Measurements from ENCODE around the gene RAB6B. TPM values are rescaled to one million over a fixed set of nuclear protein-coding genes. Genes with fewer than 3 reads are reported as not detected.

RAB6B gene
- total RNA-seq, 4 donors from 2014 or later = 6.2 to 11.9 (median 10.5) TPM

DNA sequence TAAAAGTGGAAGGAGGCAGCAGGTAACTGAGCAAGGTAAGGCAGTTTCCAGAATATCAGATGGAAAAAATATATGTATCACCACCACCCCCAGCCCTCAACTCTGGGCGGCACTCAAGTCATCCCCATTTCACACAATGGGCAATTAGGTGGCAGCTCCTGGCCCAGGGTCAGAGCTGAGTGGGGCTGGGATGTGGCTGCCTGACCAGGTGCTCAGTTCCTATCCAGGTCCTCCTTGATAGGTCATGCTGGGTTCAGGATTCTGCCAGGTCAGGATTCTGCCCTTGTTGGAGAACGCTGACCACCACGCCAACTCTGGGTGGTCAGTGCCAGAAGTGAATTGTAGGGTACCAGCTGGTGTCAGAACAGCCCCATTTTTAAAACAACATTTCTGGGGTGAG, 29.5 kb downstream of the RAB6B start:
- intact Hi-C loops (cut with DNase I) = no loop called here
- 93% methylated on average over 3 of the region's 3 CpGs for WGBS
- Histone ChIP-seq H3K36me3 (no peaks in the 10 kb centered on the region), H3K27ac (replicated peaks in 1 of 4) (no peak overlapping the region), H3K4me3 (no peak overlapping the region), H3K9me3 (no peaks in the 10 kb centered on the region), H3K4me1 (peaks cover 0 to 20% (median 17%) of the 10 kb centered on the region in 4 donors), H3K27me3 (no peaks in the 10 kb centered on the region)
- TF ChIP-seq POLR2AphosphoS5 (IDR thresholded peaks at IDR 0.05) (no peak), EP300 (IDR thresholded peaks at IDR 0.05) (no peak), POLR2A (IDR thresholded peaks at IDR 0.05; ENCODE audit: low read depth) (no peak)
- TF ChIP-seq, protein P1, sequence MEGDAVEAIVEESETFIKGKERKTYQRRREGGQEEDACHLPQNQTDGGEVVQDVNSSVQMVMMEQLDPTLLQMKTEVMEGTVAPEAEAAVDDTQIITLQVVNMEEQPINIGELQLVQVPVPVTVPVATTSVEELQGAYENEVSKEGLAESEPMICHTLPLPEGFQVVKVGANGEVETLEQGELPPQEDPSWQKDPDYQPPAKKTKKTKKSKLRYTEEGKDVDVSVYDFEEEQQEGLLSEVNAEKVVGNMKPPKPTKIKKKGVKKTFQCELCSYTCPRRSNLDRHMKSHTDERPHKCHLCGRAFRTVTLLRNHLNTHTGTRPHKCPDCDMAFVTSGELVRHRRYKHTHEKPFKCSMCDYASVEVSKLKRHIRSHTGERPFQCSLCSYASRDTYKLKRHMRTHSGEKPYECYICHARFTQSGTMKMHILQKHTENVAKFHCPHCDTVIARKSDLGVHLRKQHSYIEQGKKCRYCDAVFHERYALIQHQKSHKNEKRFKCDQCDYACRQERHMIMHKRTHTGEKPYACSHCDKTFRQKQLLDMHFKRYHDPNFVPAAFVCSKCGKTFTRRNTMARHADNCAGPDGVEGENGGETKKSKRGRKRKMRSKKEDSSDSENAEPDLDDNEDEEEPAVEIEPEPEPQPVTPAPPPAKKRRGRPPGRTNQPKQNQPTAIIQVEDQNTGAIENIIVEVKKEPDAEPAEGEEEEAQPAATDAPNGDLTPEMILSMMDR (IDR thresholded peaks at IDR 0.05) = no peak
- no peak for DNase-seq (ENCODE audit: extremely low spot score)

DNA sequence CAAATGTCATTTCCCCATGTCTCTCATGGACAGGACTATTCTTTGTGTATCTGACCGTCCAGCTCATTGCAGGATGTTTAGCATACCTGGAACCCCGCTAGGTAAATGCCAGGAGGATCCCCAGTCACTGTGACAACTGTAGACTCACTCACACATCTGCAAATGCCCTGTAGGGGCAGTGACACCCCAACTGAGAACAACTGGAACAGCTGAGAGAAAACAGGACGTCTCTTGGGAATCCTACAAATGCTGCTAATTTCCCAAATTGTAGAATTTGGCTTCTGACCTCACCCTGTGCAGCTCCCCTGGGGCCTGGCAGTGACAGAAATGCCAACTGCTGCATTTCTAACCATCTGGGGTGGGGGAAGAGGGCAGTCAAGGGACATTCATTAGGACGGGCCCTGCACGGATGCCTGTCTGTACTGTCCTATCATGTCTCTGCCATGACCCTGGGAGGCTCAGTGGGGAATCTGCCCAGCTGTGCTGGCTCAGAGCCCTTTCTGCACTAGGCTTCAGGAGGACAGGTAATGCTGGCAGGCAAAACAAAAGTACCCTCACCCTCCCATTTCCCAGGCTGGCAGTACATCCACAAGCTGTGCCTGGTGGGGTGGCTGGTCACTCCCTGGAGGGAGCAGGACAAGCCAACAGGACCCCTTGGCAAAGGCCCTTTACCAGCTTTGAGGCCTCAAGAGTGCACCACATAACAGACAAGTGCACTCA, 30.4 kb downstream of the RAB6B start:
- no peaks in the 10 kb centered on the region for H3K9me3 ChIP-seq
- DNase-seq (ENCODE audit: extremely low spot score) = no peak
- intact Hi-C loops (cut with DNase I) = no loop called here
- 94% methylated on average over 3 of the region's 5 CpGs for WGBS
- TF ChIP-seq, protein P1 (IDR thresholded peaks at IDR 0.05) = no peak
- TF ChIP-seq POLR2A (IDR thresholded peaks at IDR 0.05; ENCODE audit: low read depth) (no peak), EP300 (IDR thresholded peaks at IDR 0.05) (no peak), POLR2AphosphoS5 (IDR thresholded peaks at IDR 0.05) (no peak)
- no peaks in the 10 kb centered on the region for H3K27me3 ChIP-seq
- no peak overlapping the region for H3K27ac ChIP-seq (replicated peaks in 1 of 4)
- peaks cover 0 to 20% (median 17%) of the 10 kb centered on the region in 4 donors for H3K4me1 ChIP-seq
- H3K36me3 ChIP-seq = peaks cover 0 to 6% (median 0%) of the 10 kb centered on the region in 4 donors
- H3K4me3 ChIP-seq = no peak overlapping the region

DNA sequence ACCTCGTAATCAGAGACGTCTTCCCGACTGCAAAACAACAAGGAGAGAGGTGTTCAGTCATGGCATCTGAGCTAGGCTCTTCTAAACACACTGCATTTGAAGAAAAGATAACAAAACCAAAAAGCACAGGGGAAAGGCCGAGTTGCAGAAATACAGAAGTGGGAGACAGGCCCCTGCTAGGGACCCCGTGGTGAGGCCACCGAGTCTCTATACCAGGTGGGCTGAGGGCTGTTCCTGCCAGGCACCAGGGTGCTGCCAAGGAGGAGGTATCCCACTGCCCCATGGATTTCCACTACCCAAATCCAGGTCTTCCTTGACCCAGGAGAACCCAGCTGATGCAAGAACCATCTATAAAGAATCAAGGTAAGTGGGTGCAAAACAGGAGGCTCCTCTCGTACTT, 31.1 kb downstream of the RAB6B start:
- H3K36me3 ChIP-seq = peaks cover 0 to 7% (median 0%) of the 10 kb centered on the region in 4 donors
- peaks cover 0 to 19% (median 17%) of the 10 kb centered on the region in 4 donors for H3K4me1 ChIP-seq
- H3K27me3 ChIP-seq = no peaks in the 10 kb centered on the region
- 89% methylated on average over 7 of the region's 7 CpGs for WGBS
- no peak for TF ChIP-seq POLR2AphosphoS5 (IDR thresholded peaks at IDR 0.05)
- no peak for TF ChIP-seq EP300 (IDR thresholded peaks at IDR 0.05)
- TF ChIP-seq, protein P1 (IDR thresholded peaks at IDR 0.05) = no peak
- TF ChIP-seq POLR2A (IDR thresholded peaks at IDR 0.05; ENCODE audit: low read depth) = no peak
- no peak for DNase-seq (ENCODE audit: extremely low spot score)
- no peak overlapping the region for H3K4me3 ChIP-seq
- no peak overlapping the region for H3K27ac ChIP-seq (replicated peaks in 1 of 4)
- H3K9me3 ChIP-seq = no peaks in the 10 kb centered on the region
- intact Hi-C loops (cut with DNase I) = no loop called here

DNA sequence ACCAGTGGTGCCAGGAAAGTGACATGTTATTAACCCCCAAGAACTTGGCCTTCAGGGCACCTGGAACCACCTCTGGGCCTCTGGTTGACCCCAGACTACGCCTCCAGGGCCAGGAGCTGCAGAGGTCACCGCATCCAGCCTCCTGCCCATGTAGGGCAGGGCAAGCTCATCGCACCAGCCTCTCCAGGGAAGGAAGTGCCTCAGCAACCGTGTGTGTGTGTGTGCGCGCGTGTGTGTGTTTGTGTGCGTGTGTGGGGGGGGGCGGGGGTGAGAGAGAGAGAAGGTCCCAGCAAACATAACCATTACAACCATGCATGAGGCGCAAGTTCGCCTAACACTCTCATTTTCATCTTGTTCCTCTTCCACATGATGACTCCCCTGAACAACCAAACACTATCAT, 31.8 kb downstream of the RAB6B start:
- no peak for DNase-seq (ENCODE audit: extremely low spot score)
- Histone ChIP-seq H3K9me3 (no peaks in the 10 kb centered on the region), H3K4me3 (no peak overlapping the region), H3K4me1 (peaks cover 0 to 12% (median 11%) of the 10 kb centered on the region in 4 donors), H3K36me3 (peaks cover 0 to 7% (median 0%) of the 10 kb centered on the region in 4 donors), H3K27me3 (no peaks in the 10 kb centered on the region), H3K27ac (replicated peaks in 1 of 4) (no peak overlapping the region)
- no peak for TF ChIP-seq POLR2AphosphoS5 (IDR thresholded peaks at IDR 0.05)
- TF ChIP-seq EP300 (IDR thresholded peaks at IDR 0.05) = no peak
- TF ChIP-seq, protein P1 (IDR thresholded peaks at IDR 0.05) = no peak
- no peak for TF ChIP-seq POLR2A (IDR thresholded peaks at IDR 0.05; ENCODE audit: low read depth)
- intact Hi-C loops (cut with DNase I) = no loop called here
- 88% methylated on average over 11 of the region's 11 CpGs for WGBS
